Stimulated activated CD8-positive, alpha-beta memory T cell treated with anti-CD3 and anti-CD28 coated beads, Interleukin-15, amount 100 ng/mL, for 4 hours (primary cell): ENCODE data around the gene GTF2A1.

ENCODE experiments used
- DNase-seq, 2 donors: peaks; one replicate each; pipeline ENCODE4 v3.0.0-alpha.2; 2020; ENCODE audit warnings: low read depth in 2 of 2

GTF2A1 gene

GRCh38 chr14:81137316-81137715 lies 83.4 kb downstream of the GTF2A1 start:
- no peak for DNase-seq

- no peak for DNase-seq
These were observed 87.4 kb downstream of the GTF2A1 start for GRCh38 chr14:81133400-81133799.

DNA sequence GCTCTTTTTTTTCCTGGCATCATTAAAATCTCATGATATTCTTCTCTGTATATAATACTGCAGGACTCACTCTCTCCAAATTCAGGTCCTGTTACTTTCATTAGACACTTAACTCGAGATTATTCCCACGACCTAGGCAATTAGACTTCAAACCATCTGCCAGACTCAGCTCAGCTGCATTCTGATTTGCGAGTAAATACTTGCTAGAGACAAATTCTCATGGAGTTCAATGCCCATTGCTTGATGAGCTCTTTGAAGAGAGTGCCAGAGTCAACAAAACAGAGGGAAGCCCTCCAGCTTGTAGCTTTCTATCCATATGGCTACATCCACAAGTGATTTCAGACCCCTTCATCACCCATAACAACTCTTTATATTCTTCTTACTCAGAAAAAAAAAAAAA lies 88.3 kb downstream of the GTF2A1 start:
- no peak for DNase-seq

GRCh38 chr14:81129242-81129641 lies 91.5 kb downstream of the GTF2A1 start:
- no peak for DNase-seq

GRCh38 chr14:81127785-81128184 lies 93.0 kb downstream of the GTF2A1 start:
- DNase-seq = no peak

DNA sequence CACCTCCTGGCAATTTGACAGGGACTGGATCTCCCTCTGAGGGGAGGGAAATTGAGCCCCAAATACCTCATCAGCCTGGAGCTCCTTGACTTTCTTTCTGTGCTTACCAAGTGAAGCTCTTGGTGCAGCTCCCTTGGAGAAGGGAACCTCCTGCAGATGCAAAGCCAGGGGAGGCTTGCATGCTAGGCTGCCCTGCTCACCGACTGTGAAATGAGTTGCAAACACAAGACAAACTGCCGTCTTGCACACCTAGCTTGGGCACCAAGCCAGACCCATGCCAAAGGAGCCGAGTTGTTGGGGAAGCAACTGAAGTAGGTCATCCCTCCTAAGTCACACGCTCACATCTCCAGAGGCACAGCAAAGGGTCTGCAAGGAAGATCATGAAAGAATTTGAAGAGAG lies 95.2 kb downstream of the GTF2A1 start:
- DNase-seq = no peak
